Ovary (tissue), 9 donors: Measurements from ENCODE around the gene RABL3. TPM values are rescaled to one million over a fixed set of nuclear protein-coding genes. Genes with fewer than 3 reads are reported as not detected.
"Not testable (repeated sequence)": the region's sequence is repeated elsewhere in the genome, so short reads cannot be mapped to it uniquely, and the experiment has no call there.

Experiments used
- DNase-seq, 5 donors: peaks; one replicate each; pipeline ENCODE4 v3.0.0-alpha.2; 2019 to 2020
- H3K27ac ChIP-seq, 2 donors: fragments of 200-600 bp; one replicate each; pipeline versions ENCODE4 v1.5.1 to v1.8.0; 2019 to 2022
- H3K27me3 ChIP-seq: fragments of 200-600 bp; one replicate; pipeline ENCODE4 v1.8.0; 2022
- H3K36me3 ChIP-seq: fragments of 200-600 bp; sonication (generic); one replicate; pipeline ENCODE4 v1.5.1; 2019
- H3K4me1 ChIP-seq: one replicate; pipeline ENCODE4 v1.8.1; 2013; ENCODE audit warnings: mild to moderate bottlenecking, moderate library complexity; ENCODE audit not compliant: insufficient read depth
- H3K4me3 ChIP-seq: fragments of 200-600 bp; sonication (generic); one replicate; pipeline ENCODE4 v1.5.1; 2017
- H3K9me3 ChIP-seq, 2 donors: fragments of 200-600 bp in 1 of 2; sonication (generic) in 1 of 2; one replicate each; pipeline versions ENCODE4 v1.5.1 to v1.8.1; 2013 to 2019; ENCODE audit warnings: mild to moderate bottlenecking in 1 of 2, moderate library complexity in 1 of 2
- CTCF ChIP-seq, 3 donors: fragments of 450-650 bp in 2 of 3; fragments of 200-600 bp in 1 of 3; IDR thresholded peaks; one replicate each; pipeline versions ENCODE4 v1.5.1 to v1.8.0; 2016 to 2022; ENCODE audit warnings: antibody characterized with exemption in 3 of 3, mild to moderate bottlenecking in 1 of 3
- EP300 ChIP-seq: sonication (generic); formaldehyde crosslinking; IDR thresholded peaks from one replicate; pipeline ENCODE4 v1.6.1; 2017; ENCODE audit warnings: antibody characterized with exemption
- POLR2A ChIP-seq: fragments of 450-650 bp; IDR thresholded peaks from one replicate; pipeline ENCODE4 v1.6.1; 2017; ENCODE audit warnings: antibody characterized with exemption, mild to moderate bottlenecking, moderate library complexity
- WGBS, 3 donors: extraction: QIAGEN DNeasy Blood & Tissue Kit in 1 of 3; methylation state at CpG; one replicate each; pipeline versions ENCODE4 v1.1.5 to v1.1.7; 2013 to 2017; 5-methylcytosine and 5-hydroxymethylcytosine counted together
- intact Hi-C, 4 donors: fragments of 100-400 bp; cut with DNase I; formaldehyde crosslinking; loops; one replicate each; pipeline versions ENCODE4 v1.11.0 to v1.15.1; 2022 to 2023
- polyA plus RNA-seq, 2 donors: library from polyadenylated mRNA; stranded (reverse); fragments of 200-250 nt in 1 of 2; fragments of 350-450 nt in 1 of 2; fragmentation: Illumina TruSeq in 1 of 2; extraction: RNeasy Lipid Tissue Mini Kit (QIAGEN cat#74804) in 1 of 2; gene quantifications; one replicate each; pipeline ENCODE4 v1.2.3, GENCODE V29; 2013 to 2014
- total RNA-seq, 7 donors: library from RNA; depleted of rRNA in 2 of 7; stranded (reverse); fragments of >200 nt in 2 of 7; fragmentation: NEBNext Ultra II Directional in 3 of 7; extraction: Animal tissue kit (Norgen Biotek cat#: 25700) in 3 of 7; gene quantifications; one replicate each; pipeline versions ENCODE4 v1.1.0 to v1.2.4, GENCODE V29; 2016 to 2023
- donor health status: DM: no; HTN: no; CAD: no; lungs with moderate emphysema.
- donor health status: DM: no; HTN: no; CAD: no.
- donor health status: Bipolar disorder and iron deficiency.
- donor health status: DM: yes; HTN: yes; CAD: no.
- donor health status: DM: no; HTN: no; CAD: no.
- donor health status: DM: yes; HTN: yes; CAD: no.

RABL3 gene
- total and polyA plus RNA-seq, 9 donors = 8.1 to 36.1 (median 26.6) TPM

GRCh38 chr3:120743556-120744195, 1.4 kb upstream of the RABL3 start:
- H3K27me3 ChIP-seq = no peaks in the 10 kb centered on the region
- H3K9me3 ChIP-seq = no peaks in the 10 kb centered on the region
- H3K4me1 ChIP-seq = peaks cover 7% of the 10 kb centered on the region
- no peak overlapping the region for H3K4me3 ChIP-seq
- intact Hi-C loops = loop anchor here in 1 of 4 donors (10.0 kb wide), 1 partner anchor 179 kb away; no protein-coding TSS in a partner anchor
- WGBS, 3 donors = 51 to 59% (median 54%) methylated on average over 6 of the region's 6 CpGs
- H3K36me3 ChIP-seq = no peaks in the 10 kb centered on the region
- H3K27ac ChIP-seq = no peak overlapping the region
- DNase-seq = peak in 1 of 5 donors; percentile 20
- no peak for TF ChIP-seq POLR2A
- no peak for TF ChIP-seq CTCF (IDR thresholded peaks at IDR 0.05)
- no peak for TF ChIP-seq EP300

- Histone ChIP-seq H3K27me3 (no peaks in the 10 kb centered on the region), H3K9me3 (peaks cover 0 to 3% of the 10 kb centered on the region in 2 donors), H3K4me3 (peak overlapping the region; percentile 90), H3K27ac (peak overlapping the region in 1 of 2 donors; percentile 84), H3K36me3 (no peaks in the 10 kb centered on the region), H3K4me1 (peaks cover 7% of the 10 kb centered on the region)
- TF ChIP-seq POLR2A = no peak
- WGBS, 3 donors = 0 to 1% (median 1%) methylated on average over 26 of the region's 26 CpGs
- no peak for DNase-seq
- intact Hi-C loops = loop anchor here in 1 of 4 donors (10.0 kb wide), 1 partner anchor 178 kb away; no protein-coding TSS in a partner anchor
Observed at GRCh38 chr3:120742849-120743365, 591 bp upstream of the RABL3 start.

- 8 to 11% (median 8%) methylated on average over 10 of the region's 10 CpGs for WGBS, 3 donors
- Histone ChIP-seq H3K27ac (peak overlapping the region; percentile 84 to 85), H3K36me3 (no peaks in the 10 kb centered on the region), H3K27me3 (no peaks in the 10 kb centered on the region), H3K9me3 (peaks cover 0 to 8% of the 10 kb centered on the region in 2 donors), H3K4me1 (peaks cover 7% of the 10 kb centered on the region), H3K4me3 (peak overlapping the region; percentile 90)
- intact Hi-C loops = loop anchor here in 1 of 4 donors (10.0 kb wide), 1 partner anchor 177 kb away; no protein-coding TSS in a partner anchor
- TF ChIP-seq EP300 (no peak), CTCF (IDR thresholded peaks at IDR 0.05) (no peak), POLR2A (no peak)
- DNase-seq = no peak
Observed at GRCh38 chr3:120741837-120742197, 499 bp downstream of the RABL3 start.

- Histone ChIP-seq H3K27ac (no peak overlapping the region), H3K27me3 (no peaks in the 10 kb centered on the region), H3K4me3 (peak overlapping the region; percentile 90), H3K4me1 (peaks cover 7% of the 10 kb centered on the region), H3K36me3 (no peaks in the 10 kb centered on the region), H3K9me3 (peaks cover 0 to 8% of the 10 kb centered on the region in 2 donors)
- TF ChIP-seq EP300 (no peak), CTCF (IDR thresholded peaks at IDR 0.05) (no peak), POLR2A (no peak)
- intact Hi-C loops = loop anchor here in 1 of 4 donors (10.0 kb wide), 1 partner anchor 177 kb away; no protein-coding TSS in a partner anchor
- no peak for DNase-seq
- WGBS, 3 donors = 63 to 67% (median 64%) methylated on average over 3 of the region's 3 CpGs
Observed at GRCh38 chr3:120741320-120741719, 996 bp downstream of the RABL3 start.

- DNase-seq, H3K27me3 ChIP-seq, H3K27ac ChIP-seq, H3K4me3 ChIP-seq, H3K4me1 ChIP-seq, H3K9me3 ChIP-seq, intact Hi-C loops, H3K36me3 ChIP-seq: not testable (repeated sequence)
- 96 to 99% (median 97%) methylated on average over 8 of the region's 8 CpGs for WGBS, 3 donors
Observed at GRCh38 chr3:120738006-120738405, 4.3 kb downstream of the RABL3 start.
